GM23248 (cell line): Measurements from ENCODE around the gene KRT83.

Experiments used
- EZH2 ChIP-seq: fragments of 200-600 bp; sonication (generic); IDR thresholded peaks from 2 replicates; pipeline ENCODE4 v1.6.1; 2018; ENCODE audit warnings: antibody characterized with exemption, mild to moderate bottlenecking; ENCODE audit not compliant: insufficient read depth, poor library complexity, severe bottlenecking
- EZH2phosphoT487 ChIP-seq: fragments of 200-600 bp; sonication (generic); IDR thresholded peaks from 2 replicates; pipeline ENCODE4 v1.6.1; 2018; ENCODE audit warnings: antibody characterized with exemption, moderate library complexity, mild to moderate bottlenecking, low read depth; ENCODE audit not compliant: insufficient read depth

DNA sequence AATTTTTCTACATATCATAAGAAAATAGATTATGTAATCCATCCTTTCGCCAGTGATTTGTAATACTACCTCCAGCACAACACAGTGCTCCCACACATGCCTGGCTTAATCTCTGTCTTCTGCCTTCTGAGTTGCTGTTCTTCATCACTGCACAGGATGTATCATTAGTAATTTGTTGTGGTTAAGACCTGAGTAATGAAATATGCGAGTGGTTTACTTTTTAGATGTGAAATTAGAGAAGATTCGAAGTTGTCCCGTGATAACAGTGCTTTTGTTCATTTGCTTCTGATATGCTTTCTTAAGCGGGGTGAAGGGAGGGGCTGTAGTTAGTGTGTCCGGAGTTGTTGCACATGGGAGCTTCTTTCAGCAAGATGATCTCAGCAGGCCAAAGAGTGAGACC is 28.0 kb upstream of the KRT83 start:
- TF ChIP-seq EZH2, result no peak
- TF ChIP-seq EZH2phosphoT487, result no peak
